Natural killer cell (primary cell): ENCODE data around the gene MSI2. TPM values are rescaled to one million over a fixed set of nuclear protein-coding genes. Genes with fewer than 3 reads are reported as not detected.

Experiments
- ATAC-seq, 3 donors: fragments of 150-1000 bp in 2 of 3; fragments of 200-7000 bp in 1 of 3; cut with Tn5 transposase; 1 replicate in 1 of 3; 2 replicates in 2 of 3; pipeline ENCODE4 v1.10.0; 2021; ENCODE audit warnings: mild to moderate bottlenecking in 2 of 3, moderate library complexity in 2 of 3
- DNase-seq, 2 donors: peaks; one replicate each; pipeline versions ENCODE4 v3.0.0 to v3.0.0-alpha.2; 2013 to 2021; ENCODE audit warnings: mixed read lengths in 1 of 2
- H3K27ac ChIP-seq: one replicate; pipeline ENCODE4 v1.5.1; 2013; ENCODE audit warnings: mild to moderate bottlenecking, low read length
- H3K27me3 ChIP-seq: one replicate; pipeline ENCODE4 v1.6.1; 2013; ENCODE audit warnings: low read length; ENCODE audit not compliant: control insufficient read depth, insufficient read depth
- H3K36me3 ChIP-seq: one replicate; pipeline ENCODE4 v1.6.1; 2013; ENCODE audit warnings: low read length; ENCODE audit not compliant: control insufficient read depth, insufficient read depth
- H3K4me1 ChIP-seq: one replicate; pipeline ENCODE4 v1.6.1; 2013; ENCODE audit warnings: low read length; ENCODE audit not compliant: control insufficient read depth, insufficient read depth
- H3K4me3 ChIP-seq: one replicate; pipeline ENCODE4 v1.5.1; 2013; ENCODE audit warnings: low read length
- H3K9me3 ChIP-seq: one replicate; pipeline ENCODE4 v1.6.1; 2013; ENCODE audit warnings: low read length; ENCODE audit not compliant: control insufficient read depth, insufficient read depth
- H3K27ac Mint-ChIP-seq, 2 donors: one replicate each; pipeline ENCODE4 v1.8.0; 2022; ENCODE audit warnings: mild to moderate bottlenecking in 2 of 2, mixed read lengths in 2 of 2, moderate library complexity in 1 of 2
- H3K27me3 Mint-ChIP-seq, 2 donors: one replicate each; pipeline ENCODE4 v1.8.0; 2022; ENCODE audit warnings: low read depth in 2 of 2, mixed read lengths in 2 of 2
- H3K36me3 Mint-ChIP-seq: one replicate; pipeline ENCODE4 v1.8.0; 2022; ENCODE audit warnings: mixed read lengths
- H3K4me1 Mint-ChIP-seq, 2 donors: one replicate each; pipeline ENCODE4 v1.8.0; 2022; ENCODE audit warnings: mixed read lengths in 2 of 2
- H3K4me3 Mint-ChIP-seq: one replicate; pipeline ENCODE4 v1.8.0; 2022; ENCODE audit warnings: mild to moderate bottlenecking, moderate library complexity, mixed read lengths
- H3K9me3 Mint-ChIP-seq, 2 donors: one replicate each; pipeline ENCODE4 v1.8.0; 2022; ENCODE audit warnings: mixed read lengths in 2 of 2
- CTCF ChIP-seq: fragments of 200-600 bp; IDR thresholded peaks from one replicate; pipeline ENCODE4 v1.8.0; 2022; ENCODE audit warnings: antibody characterized with exemption
- WGBS: methylation state at CpG from one replicate; pipeline ENCODE4 v1.1.7; 2013; ENCODE audit warnings: missing lambda C conversion rate; ENCODE audit not compliant: insufficient coverage; 5-methylcytosine and 5-hydroxymethylcytosine counted together
- intact Hi-C: fragments of 100-400 bp; cut with micrococcal nuclease; formaldehyde crosslinking; loops from one replicate; pipeline ENCODE4 v1.14.2; 2022
- total RNA-seq, 4 donors: library from RNA; stranded (reverse); fragments of 120-200 nt in 1 of 4; gene quantifications; one replicate each; pipeline versions ENCODE4 v1.2.3 to v1.2.4, GENCODE V29; 2013 to 2022

MSI2 gene
- total RNA-seq, 3 donors from 2014 or later (not counting 1 experiment from before 2014, with no cell fraction given), result 95.5 to 145 (median 96.8) TPM

- ATAC-seq (no peak), DNase-seq (no peak)
- no peak overlapping the region for H3K4me3 ChIP-seq
- no peaks in the 10 kb centered on the region for H3K9me3 ChIP-seq
- H3K27me3 ChIP-seq, result no peaks in the 10 kb centered on the region
- 97% methylated on average over 4 of the region's 4 CpGs for WGBS
- H3K4me1 Mint-ChIP-seq, result peaks cover 17 to 26% of the 10 kb centered on the region in 2 donors
- no peaks in the 10 kb centered on the region for H3K36me3 Mint-ChIP-seq
- H3K27me3 Mint-ChIP-seq, result no peaks in the 10 kb centered on the region
- peaks cover 9% of the 10 kb centered on the region for H3K36me3 ChIP-seq
- peak overlapping the region; percentile 31 to 37 for H3K27ac Mint-ChIP-seq
- H3K9me3 Mint-ChIP-seq, result no peaks in the 10 kb centered on the region
- intact Hi-C loops, result loop anchor here (1.0 kb wide), 2 partner anchors 75 to 430 kb away; no protein-coding TSS in a partner anchor
- H3K27ac ChIP-seq, result peak overlapping the region; percentile 21
- H3K4me3 Mint-ChIP-seq, result peak overlapping the region; percentile 53
- TF ChIP-seq CTCF, result no peak
- peaks cover 26% of the 10 kb centered on the region for H3K4me1 ChIP-seq
Measured at GRCh38 chr17:57672971-57673370, 416.6 kb downstream of the MSI2 start.

- no peak for DNase-seq
Measured at GRCh38 chr17:57674894-57675293, 418.6 kb downstream of the MSI2 start.

GRCh38 chr17:57675427-57676387 lies 419.4 kb downstream of the MSI2 start:
- H3K27me3 Mint-ChIP-seq, result no peaks in the 10 kb centered on the region
- WGBS, result 93% methylated on average over 24 of the region's 24 CpGs
- no peak for TF ChIP-seq CTCF
- Histone ChIP-seq H3K4me3 (no peak overlapping the region), H3K4me1 (peaks cover 26% of the 10 kb centered on the region), H3K9me3 (no peaks in the 10 kb centered on the region), H3K27me3 (no peaks in the 10 kb centered on the region), H3K27ac (no peak overlapping the region), H3K36me3 (peaks cover 9% of the 10 kb centered on the region)
- H3K4me1 Mint-ChIP-seq, result peaks cover 17% of the 10 kb centered on the region in 2 donors
- intact Hi-C loops, result no loop called here
- DNase-seq (no peak), ATAC-seq (no peak)
- H3K36me3 Mint-ChIP-seq, result no peaks in the 10 kb centered on the region
- H3K9me3 Mint-ChIP-seq, result no peaks in the 10 kb centered on the region
- H3K27ac Mint-ChIP-seq, result no peak overlapping the region
- H3K4me3 Mint-ChIP-seq, result no peak overlapping the region

More at GRCh38 chr17:57674894-57675293, 418.6 kb downstream of the MSI2 start:
- Histone ChIP-seq H3K36me3 (peaks cover 9% of the 10 kb centered on the region), H3K4me1 (peaks cover 26% of the 10 kb centered on the region), H3K9me3 (no peaks in the 10 kb centered on the region), H3K4me3 (no peak overlapping the region), H3K27ac (no peak overlapping the region), H3K27me3 (no peaks in the 10 kb centered on the region)
- ATAC-seq, result no peak
- H3K4me3 Mint-ChIP-seq, result no peak overlapping the region
- H3K27me3 Mint-ChIP-seq, result no peaks in the 10 kb centered on the region
- TF ChIP-seq CTCF, result no peak
- H3K4me1 Mint-ChIP-seq, result peaks cover 17% of the 10 kb centered on the region in 2 donors
- H3K27ac Mint-ChIP-seq, result no peak overlapping the region
- no peaks in the 10 kb centered on the region for H3K9me3 Mint-ChIP-seq
- intact Hi-C loops, result no loop called here
- H3K36me3 Mint-ChIP-seq, result no peaks in the 10 kb centered on the region
- 93% methylated on average over 22 of the region's 22 CpGs for WGBS
